Astrocyte (in vitro differentiated cells and primary cell): Measurements from ENCODE around the gene SLC7A6OS. TPM values are rescaled to one million over a fixed set of nuclear protein-coding genes. Genes with fewer than 3 reads are reported as not detected.

Experiments
- DNase-seq: peaks from one replicate; pipeline ENCODE4 v3.0.0-alpha.2; 2010; ENCODE audit warnings: low read depth
- FAIRE-seq: peaks from 2 replicates; lab custom pipeline; 2011; peaks lifted over from hg19 to GRCh38; lab: Jason Lieb, UNC
- H2AFZ ChIP-seq: 2 replicates; pipeline ENCODE4 v1.6.0; 2012; ENCODE audit warnings: low read depth, low read length, inconsistent platforms
- H3K27ac ChIP-seq: 2 replicates; pipeline ENCODE4 v1.5.1; 2011; ENCODE audit warnings: low read depth, low read length, inconsistent platforms
- H3K27me3 ChIP-seq: 2 replicates; pipeline ENCODE4 v1.6.0; 2011; ENCODE audit warnings: low read length, inconsistent platforms; ENCODE audit not compliant: insufficient read depth
- H3K36me3 ChIP-seq: 2 replicates; pipeline ENCODE4 v1.5.1; 2011; ENCODE audit warnings: low read length, inconsistent platforms; ENCODE audit not compliant: insufficient read depth
- H3K4me1 ChIP-seq: 2 replicates; pipeline ENCODE4 v1.5.1; 2011; ENCODE audit warnings: low read length, inconsistent platforms; ENCODE audit not compliant: insufficient read depth
- H3K4me2 ChIP-seq: 2 replicates; pipeline ENCODE4 v1.6.0; 2012; ENCODE audit warnings: low read length, inconsistent platforms
- H3K4me3 ChIP-seq: 2 replicates; pipeline ENCODE4 v1.5.1; 2011; ENCODE audit warnings: low read depth, mild to moderate bottlenecking, low read length, inconsistent platforms; ENCODE audit not compliant: insufficient read depth
- H3K79me2 ChIP-seq: 2 replicates; pipeline ENCODE4 v1.6.0; 2012; ENCODE audit warnings: mild to moderate bottlenecking, low read length, inconsistent platforms; ENCODE audit not compliant: insufficient read depth
- H3K9ac ChIP-seq: 2 replicates; pipeline ENCODE4 v1.6.0; 2012; ENCODE audit warnings: mild to moderate bottlenecking, low read length, inconsistent platforms
- H3K9me3 ChIP-seq: 2 replicates; pipeline ENCODE4 v1.5.1; 2012; ENCODE audit warnings: low read depth, mild to moderate bottlenecking, low read length, inconsistent platforms; ENCODE audit not compliant: insufficient read depth
- H4K20me1 ChIP-seq: 2 replicates; pipeline ENCODE4 v1.6.0; 2012; ENCODE audit warnings: low read length, inconsistent platforms; ENCODE audit not compliant: insufficient read depth
- H3K27ac Mint-ChIP-seq: one replicate; pipeline ENCODE4 v1.8.0; 2021; ENCODE audit warnings: mild to moderate bottlenecking, mixed read lengths; ENCODE audit not compliant: unreplicated experiment
- H3K27me3 Mint-ChIP-seq: one replicate; pipeline ENCODE4 v1.8.0; 2021; ENCODE audit warnings: low read depth, mixed read lengths; ENCODE audit not compliant: unreplicated experiment
- H3K36me3 Mint-ChIP-seq: one replicate; pipeline ENCODE4 v1.8.0; 2021; ENCODE audit warnings: low read depth, mixed read lengths; ENCODE audit not compliant: unreplicated experiment
- H3K4me1 Mint-ChIP-seq: one replicate; pipeline ENCODE4 v1.8.0; 2021; ENCODE audit warnings: low read depth, mixed read lengths; ENCODE audit not compliant: unreplicated experiment
- H3K4me3 Mint-ChIP-seq: one replicate; pipeline ENCODE4 v1.8.0; 2021; ENCODE audit warnings: mild to moderate bottlenecking, moderate library complexity, mixed read lengths; ENCODE audit not compliant: unreplicated experiment
- H3K9me3 Mint-ChIP-seq: one replicate; pipeline ENCODE4 v1.8.0; 2021; ENCODE audit warnings: mild to moderate bottlenecking, mixed read lengths; ENCODE audit not compliant: unreplicated experiment
- EZH2 ChIP-seq: IDR thresholded peaks from 2 replicates; pipeline ENCODE4 v1.6.1; 2012; ENCODE audit warnings: mild to moderate bottlenecking, low read length, inconsistent platforms; ENCODE audit not compliant: insufficient read depth
- total RNA-seq: library from RNA; stranded (reverse); gene quantifications from 2 replicates; pipeline ENCODE4 v1.2.1, GENCODE V29; 2021
- TF ChIP-seq, protein P1 (sequence below): IDR thresholded peaks from 2 replicates; pipeline ENCODE4 v1.5.1; 2011; ENCODE audit warnings: low read depth, mild to moderate bottlenecking, inconsistent platforms, low read length, moderate library complexity; ENCODE audit not compliant: insufficient read depth

Gene SLC7A6OS
- total RNA-seq, 1 donor from 2014 or later: 16.7 TPM

DNA sequence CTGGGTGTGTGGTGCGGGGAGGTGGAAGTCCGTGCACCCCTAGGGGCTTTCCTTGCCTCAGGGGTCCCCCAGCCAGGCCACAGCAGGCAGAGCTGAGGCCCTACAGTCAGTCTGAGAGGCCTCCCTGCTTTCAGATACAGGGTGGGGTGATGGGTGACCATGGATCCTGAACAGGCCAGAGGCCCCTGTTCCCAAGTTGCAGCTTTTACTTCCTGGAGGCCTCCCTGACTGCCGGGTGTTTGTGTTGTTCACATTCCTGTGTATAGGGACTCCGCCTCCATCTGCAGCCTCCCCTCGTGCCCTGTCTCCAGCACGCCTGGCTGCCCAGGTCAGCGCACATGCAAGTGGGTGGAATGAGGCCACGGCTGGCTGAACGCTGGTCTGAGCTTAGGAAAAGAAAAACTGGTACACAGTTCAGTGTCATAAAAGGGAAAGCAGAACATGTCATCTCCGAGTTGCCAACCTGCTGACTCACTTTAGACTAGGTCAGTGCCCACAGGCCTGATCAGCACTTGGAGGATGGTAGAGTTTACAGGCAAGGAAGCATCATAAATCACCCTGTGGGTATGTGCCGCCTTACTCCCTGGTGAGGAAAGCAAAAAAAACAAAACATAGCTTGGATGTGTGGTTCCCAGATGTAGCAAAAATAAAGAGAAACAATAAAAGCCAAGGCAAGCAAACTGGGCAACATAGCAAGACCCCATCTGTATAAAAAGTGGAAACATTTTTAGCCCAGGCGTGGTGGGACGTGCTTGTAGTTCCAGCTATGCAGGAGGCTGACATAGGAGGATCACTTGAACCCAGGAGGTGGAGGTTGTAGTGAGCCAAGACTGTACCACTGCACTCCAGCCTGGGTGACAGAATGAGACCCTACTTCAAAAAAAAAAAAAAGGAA is 52.6 kb downstream of the SLC7A6OS start:
- Histone ChIP-seq H3K36me3 (peaks cover 7% of the 10 kb centered on the region), H3K9ac (peak overlapping the region; percentile 4), H3K9me3 (no peaks in the 10 kb centered on the region), H3K4me1 (peaks cover 10% of the 10 kb centered on the region), H3K27ac (no peak overlapping the region), H3K79me2 (peaks cover under 1% of the 10 kb centered on the region), H4K20me1 (peaks cover 6% of the 10 kb centered on the region), H3K4me2 (no peak overlapping the region), H2AFZ (no peak overlapping the region), H3K27me3 (no peaks in the 10 kb centered on the region), H3K4me3 (no peak overlapping the region)
- no peak for FAIRE-seq
- H3K4me3 Mint-ChIP-seq: peak overlapping the region; percentile 4
- H3K4me1 Mint-ChIP-seq: peaks cover 8% of the 10 kb centered on the region
- peaks cover 8% of the 10 kb centered on the region for H3K36me3 Mint-ChIP-seq
- H3K27me3 Mint-ChIP-seq: no peaks in the 10 kb centered on the region
- no peaks in the 10 kb centered on the region for H3K9me3 Mint-ChIP-seq
- H3K27ac Mint-ChIP-seq: peak overlapping the region; percentile 43
- peak; percentile 17 for DNase-seq
- TF ChIP-seq EZH2: no peak
- TF ChIP-seq, protein P1, sequence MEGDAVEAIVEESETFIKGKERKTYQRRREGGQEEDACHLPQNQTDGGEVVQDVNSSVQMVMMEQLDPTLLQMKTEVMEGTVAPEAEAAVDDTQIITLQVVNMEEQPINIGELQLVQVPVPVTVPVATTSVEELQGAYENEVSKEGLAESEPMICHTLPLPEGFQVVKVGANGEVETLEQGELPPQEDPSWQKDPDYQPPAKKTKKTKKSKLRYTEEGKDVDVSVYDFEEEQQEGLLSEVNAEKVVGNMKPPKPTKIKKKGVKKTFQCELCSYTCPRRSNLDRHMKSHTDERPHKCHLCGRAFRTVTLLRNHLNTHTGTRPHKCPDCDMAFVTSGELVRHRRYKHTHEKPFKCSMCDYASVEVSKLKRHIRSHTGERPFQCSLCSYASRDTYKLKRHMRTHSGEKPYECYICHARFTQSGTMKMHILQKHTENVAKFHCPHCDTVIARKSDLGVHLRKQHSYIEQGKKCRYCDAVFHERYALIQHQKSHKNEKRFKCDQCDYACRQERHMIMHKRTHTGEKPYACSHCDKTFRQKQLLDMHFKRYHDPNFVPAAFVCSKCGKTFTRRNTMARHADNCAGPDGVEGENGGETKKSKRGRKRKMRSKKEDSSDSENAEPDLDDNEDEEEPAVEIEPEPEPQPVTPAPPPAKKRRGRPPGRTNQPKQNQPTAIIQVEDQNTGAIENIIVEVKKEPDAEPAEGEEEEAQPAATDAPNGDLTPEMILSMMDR: no peak

DNA sequence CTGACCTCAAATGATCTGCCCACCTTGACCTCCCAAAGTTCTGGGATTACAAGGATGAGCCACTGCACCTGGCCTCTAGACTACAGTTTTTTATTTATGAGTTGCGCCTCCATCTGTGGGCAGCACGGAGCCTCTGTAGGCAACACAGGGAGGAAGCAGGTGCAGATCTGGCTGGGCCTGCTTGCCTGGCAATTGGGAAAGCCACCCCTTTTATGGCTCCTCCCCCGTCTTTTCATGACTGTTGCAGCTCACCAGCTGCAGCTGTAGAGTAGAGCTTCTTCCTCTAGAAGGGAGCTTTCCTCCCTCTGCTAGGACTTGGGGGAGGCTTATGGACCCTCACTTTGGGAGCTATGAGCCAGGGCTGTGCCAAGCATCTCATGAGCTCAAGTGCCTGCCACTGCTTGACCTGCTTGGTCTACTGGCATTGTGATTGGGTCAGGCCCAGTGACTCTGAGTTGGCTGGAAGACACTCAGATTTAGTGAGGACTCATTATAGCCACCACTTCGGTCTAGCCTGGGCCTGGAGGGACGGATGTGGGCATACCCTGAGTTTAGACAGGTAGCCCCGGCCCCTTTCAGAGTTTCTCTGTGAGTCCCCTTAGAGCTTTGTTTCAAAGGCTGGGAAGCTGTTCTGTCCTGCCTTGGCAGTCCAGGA is 53.4 kb downstream of the SLC7A6OS start:
- TF ChIP-seq, protein P1: no peak
- TF ChIP-seq EZH2: no peak
- H3K4me1 ChIP-seq: peaks cover 10% of the 10 kb centered on the region
- FAIRE-seq (no peak), DNase-seq (no peak)
- H3K4me3 ChIP-seq: no peak overlapping the region
- H3K27ac ChIP-seq: no peak overlapping the region
- H3K4me3 Mint-ChIP-seq: no peak overlapping the region
- no peaks in the 10 kb centered on the region for H3K9me3 ChIP-seq
- H3K9me3 Mint-ChIP-seq: no peaks in the 10 kb centered on the region
- H3K4me1 Mint-ChIP-seq: peaks cover 8% of the 10 kb centered on the region
- no peak overlapping the region for H3K27ac Mint-ChIP-seq
- H3K36me3 ChIP-seq: peaks cover 7% of the 10 kb centered on the region
- peaks cover 6% of the 10 kb centered on the region for H4K20me1 ChIP-seq
- no peaks in the 10 kb centered on the region for H3K27me3 Mint-ChIP-seq
- no peak overlapping the region for H2AFZ ChIP-seq
- H3K27me3 ChIP-seq: no peaks in the 10 kb centered on the region
- H3K36me3 Mint-ChIP-seq: peaks cover 13% of the 10 kb centered on the region
- no peak overlapping the region for H3K4me2 ChIP-seq
- no peaks in the 10 kb centered on the region for H3K79me2 ChIP-seq
- H3K9ac ChIP-seq: peak overlapping the region; percentile 4
